VCaP (cell line): ENCODE measurements around the gene CSNK1G1.

Experiments
- H3K27ac ChIP-seq: fragments of 450-650 bp; 2 replicates; pipeline ENCODE4 v1.5.1; 2017
- TF ChIP-seq, protein P1 (sequence below): fragments of 450-650 bp; conservative IDR thresholded peaks from 2 replicates; pipeline ENCODE4 v1.5.1; 2017; ENCODE audit warnings: mild to moderate bottlenecking, moderate library complexity

Gene CSNK1G1

DNA sequence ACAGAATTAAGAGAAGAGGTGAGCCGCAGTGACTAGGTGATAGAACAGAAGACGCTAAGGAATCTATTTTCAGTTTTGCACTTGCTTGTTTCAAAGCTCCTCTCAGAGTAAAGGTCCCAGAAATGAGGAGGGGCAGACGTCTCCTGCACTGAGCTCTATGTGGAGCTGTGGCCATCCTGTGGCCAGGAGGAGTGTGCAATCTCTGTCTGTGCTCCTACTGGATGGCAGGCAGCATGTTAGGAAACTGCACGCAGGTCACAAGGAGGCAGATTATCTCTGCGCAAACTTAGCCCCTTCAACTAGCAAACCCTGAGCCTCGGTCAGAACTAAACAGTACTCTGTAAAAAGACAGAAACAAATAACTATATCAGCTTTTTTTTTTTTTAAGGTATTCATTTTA, 162.0 kb downstream of the CSNK1G1 start:
- TF ChIP-seq, protein P1, sequence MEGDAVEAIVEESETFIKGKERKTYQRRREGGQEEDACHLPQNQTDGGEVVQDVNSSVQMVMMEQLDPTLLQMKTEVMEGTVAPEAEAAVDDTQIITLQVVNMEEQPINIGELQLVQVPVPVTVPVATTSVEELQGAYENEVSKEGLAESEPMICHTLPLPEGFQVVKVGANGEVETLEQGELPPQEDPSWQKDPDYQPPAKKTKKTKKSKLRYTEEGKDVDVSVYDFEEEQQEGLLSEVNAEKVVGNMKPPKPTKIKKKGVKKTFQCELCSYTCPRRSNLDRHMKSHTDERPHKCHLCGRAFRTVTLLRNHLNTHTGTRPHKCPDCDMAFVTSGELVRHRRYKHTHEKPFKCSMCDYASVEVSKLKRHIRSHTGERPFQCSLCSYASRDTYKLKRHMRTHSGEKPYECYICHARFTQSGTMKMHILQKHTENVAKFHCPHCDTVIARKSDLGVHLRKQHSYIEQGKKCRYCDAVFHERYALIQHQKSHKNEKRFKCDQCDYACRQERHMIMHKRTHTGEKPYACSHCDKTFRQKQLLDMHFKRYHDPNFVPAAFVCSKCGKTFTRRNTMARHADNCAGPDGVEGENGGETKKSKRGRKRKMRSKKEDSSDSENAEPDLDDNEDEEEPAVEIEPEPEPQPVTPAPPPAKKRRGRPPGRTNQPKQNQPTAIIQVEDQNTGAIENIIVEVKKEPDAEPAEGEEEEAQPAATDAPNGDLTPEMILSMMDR, result peak; percentile 37

DNA sequence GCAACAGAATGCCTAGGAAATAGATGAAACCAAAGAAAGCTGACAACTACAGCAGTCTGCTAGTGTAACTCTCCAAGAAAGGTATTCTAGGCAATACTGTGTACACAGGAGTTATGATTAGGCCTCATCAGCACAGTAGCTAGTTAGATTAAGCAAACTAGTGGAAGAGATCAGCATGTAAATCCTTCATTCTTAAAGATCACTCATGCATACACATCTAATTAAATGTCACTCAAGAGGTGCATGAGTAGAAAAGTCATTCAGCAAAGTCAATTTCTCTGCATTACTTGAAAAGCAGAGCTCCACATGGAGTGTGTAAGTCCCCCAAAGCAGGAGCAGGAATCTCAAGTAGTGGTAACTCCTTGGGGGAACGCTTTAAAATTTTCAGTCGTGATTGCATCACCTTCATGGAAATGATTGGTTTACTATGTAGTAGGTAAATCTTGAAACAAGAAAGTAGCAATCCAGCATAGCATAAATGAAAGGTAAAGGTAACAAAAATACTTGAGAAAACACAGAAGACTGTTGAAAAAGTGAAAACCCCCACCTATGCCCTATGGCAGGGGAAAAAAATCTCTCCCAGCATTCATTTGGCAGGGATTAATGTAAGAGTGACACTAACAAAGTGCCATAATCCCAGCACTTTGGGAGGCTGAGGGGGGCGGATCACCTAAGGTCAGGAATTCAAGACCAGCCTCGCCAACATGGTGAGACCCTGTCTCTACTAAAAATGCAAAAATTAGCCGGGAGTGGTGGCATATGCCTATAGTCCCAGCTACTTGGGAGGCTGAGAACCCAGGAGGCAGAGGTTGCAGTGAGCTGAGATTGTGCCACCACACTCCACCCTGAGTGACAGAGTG, 163.8 kb downstream of the CSNK1G1 start:
- TF ChIP-seq, protein P1, result no peak
- H3K27ac ChIP-seq, result no peak overlapping the region

More for the DNA sequence above, 162.0 kb downstream of the CSNK1G1 start:
- H3K27ac ChIP-seq, result no peak overlapping the region

DNA sequence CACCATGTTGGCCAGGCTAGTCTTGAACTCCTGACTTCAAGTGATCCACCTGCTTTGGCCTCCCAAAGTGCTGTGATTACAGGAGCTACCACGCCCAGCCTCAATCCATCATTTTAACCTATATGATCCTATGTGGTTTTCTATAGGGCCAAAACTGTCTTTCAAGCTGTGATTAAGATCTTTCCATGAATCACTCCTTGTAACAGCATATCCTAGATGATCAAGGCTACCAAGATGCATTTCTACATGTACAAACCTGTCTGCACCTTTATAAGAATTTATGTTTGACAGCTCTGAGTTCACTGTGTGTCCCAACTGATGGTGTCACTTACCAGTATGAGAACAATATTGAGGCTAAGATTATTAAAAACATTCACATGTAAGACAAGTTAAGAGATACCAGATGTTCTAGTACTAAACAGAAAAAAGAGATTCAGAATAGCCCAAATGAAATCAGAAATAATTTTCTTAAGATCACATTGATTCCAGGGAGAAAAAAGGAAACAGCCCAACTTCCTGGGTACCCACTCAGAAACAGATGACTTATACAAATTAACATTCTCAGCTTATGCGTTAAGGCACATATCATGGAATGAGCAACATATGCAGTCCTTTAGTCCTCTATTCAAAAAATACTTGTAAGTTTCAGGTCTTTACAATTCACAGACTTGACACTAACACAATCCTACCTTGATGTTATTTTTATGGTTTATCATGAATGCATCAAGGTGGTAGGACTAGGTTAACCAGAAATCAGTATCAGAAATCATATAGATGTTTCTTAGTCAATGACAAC, 168.4 kb downstream of the CSNK1G1 start:
- no peak overlapping the region for H3K27ac ChIP-seq

DNA sequence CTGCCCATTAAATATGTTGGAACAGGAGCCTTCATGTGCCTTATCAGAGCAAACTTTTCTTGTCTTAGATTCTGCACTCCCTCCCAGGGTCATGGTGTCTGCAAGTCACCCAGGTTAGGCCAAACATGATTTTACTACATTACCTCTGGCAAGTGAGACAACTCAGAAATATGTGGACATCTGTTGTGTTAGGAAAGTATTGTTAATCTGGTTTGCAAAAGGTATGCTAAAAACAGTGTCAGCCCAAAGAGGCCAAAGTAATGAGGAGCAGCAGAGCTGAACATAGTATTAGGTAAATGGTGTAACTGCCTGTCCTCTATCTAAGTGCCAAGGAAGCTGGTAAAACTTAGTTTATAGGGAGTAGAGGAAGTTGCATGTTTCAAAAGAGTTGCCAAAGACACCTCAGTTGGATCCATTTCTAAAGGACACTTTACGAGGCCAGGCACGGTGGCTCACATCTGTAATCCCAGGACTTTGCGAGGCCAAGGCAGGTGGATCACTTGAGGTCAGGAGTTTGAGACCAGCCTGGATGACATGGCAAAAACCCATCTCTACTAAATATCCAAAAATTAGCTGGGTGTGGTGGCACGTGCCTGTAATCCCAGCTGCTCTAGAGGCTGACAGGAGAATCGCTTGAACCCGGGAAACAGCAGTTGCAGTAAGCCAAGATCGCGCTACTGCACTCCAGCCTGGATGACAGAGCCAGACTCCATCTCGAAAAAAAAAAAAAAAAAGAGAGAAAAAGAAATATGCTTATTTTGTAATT, 170.6 kb downstream of the CSNK1G1 start:
- TF ChIP-seq, protein P1, result no peak
- H3K27ac ChIP-seq, result no peak overlapping the region; the same call in 1 of the 2 replicates

More for the DNA sequence above, 168.4 kb downstream of the CSNK1G1 start:
- TF ChIP-seq, protein P1, result no peak

DNA sequence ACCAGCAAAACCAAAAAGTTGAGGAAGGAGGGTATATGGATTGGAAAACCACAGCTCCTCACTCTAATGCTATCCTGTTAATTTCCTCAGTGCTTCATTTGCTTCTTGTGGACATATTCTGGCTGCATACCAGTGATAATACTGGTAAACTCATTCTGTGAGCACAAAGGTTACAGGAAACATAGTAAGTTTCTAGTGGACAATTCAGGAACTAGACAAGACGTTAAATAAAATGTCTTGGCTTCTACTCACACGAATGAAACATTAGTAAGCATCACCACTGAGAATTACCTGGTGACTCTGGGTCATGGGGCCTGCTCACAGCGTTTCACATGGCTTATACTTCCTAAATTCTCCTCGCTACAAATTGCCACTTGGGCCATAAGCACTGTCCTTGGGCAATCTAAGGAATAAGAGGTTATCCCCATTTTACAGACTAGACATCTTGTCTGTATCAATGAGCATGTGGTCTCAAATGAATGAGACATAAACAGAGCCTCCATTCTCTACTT, 173.1 kb downstream of the CSNK1G1 start:
- no peak overlapping the region for H3K27ac ChIP-seq
- TF ChIP-seq, protein P1, result no peak

DNA sequence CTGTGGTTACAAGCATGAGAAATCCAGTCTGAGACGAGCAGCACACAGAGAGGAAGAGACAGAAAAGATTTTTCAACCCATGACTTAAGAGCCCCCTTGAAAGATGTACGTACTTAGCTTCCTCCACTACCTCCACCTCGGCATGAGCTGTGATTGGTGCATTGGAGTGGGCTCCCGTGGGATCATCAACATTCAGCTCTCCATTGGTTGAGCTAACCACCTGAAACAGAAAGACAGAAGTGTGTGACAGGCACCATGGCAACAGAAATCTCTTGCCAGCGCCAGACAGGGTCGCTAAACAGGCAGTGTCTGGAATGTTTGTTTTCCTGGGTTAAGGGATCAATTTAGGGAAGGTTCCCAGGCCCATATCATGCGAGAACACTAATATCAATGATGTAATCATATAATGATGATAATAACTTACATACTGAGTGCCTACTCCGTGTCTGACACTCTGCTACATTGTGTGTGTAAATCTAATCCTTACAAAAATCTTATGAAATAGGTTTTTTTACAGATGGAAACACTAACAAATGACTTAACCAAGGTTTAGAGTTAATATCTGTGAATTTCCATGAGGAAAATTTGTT, 175.6 kb downstream of the CSNK1G1 start:
- TF ChIP-seq, protein P1, result no peak
- no peak overlapping the region for H3K27ac ChIP-seq
